Measurements from ENCODE around the gene PYM1. TPM values are rescaled to one million over a fixed set of nuclear protein-coding genes. Genes with fewer than 3 reads are reported as not detected.
A peak's percentile ranks its signal among the peaks of the same experiment; 100 is the strongest.

Gene PYM1
- total RNA-seq, 1 experiment from 2014 or later = 33.6 TPM

- TF ChIP-seq CTCF (IDR thresholded peaks at IDR 0.05; ENCODE audit: unreplicated experiment) = no peak
- Mint-ChIP-seq H3K9me3 (ENCODE audit: low read depth, unreplicated experiment) (no peaks in the 10 kb centered on the region), H3K36me3 (ENCODE audit: insufficient read depth, unreplicated experiment) (peaks cover 33% of the 10 kb centered on the region), H3K4me1 (ENCODE audit: low read depth, unreplicated experiment) (peaks cover 24% of the 10 kb centered on the region), H3K27ac (ENCODE audit: unreplicated experiment) (no peak overlapping the region), H3K27me3 (ENCODE audit: unreplicated experiment) (no peaks in the 10 kb centered on the region), H3K4me3 (ENCODE audit: low read depth, unreplicated experiment) (no peak overlapping the region)
- no peak for DNase-seq
- intact Hi-C loops (cut with micrococcal nuclease; ENCODE audit: unreplicated experiment) = no loop called here
- CTCF ChIA-PET = interaction anchor here (0.6 to 1.4 kb wide), 2 partner anchors 13 to 38 kb away, joined by 5 to 7 read pairs; no protein-coding TSS in a partner anchor
- BruUV-seq (replicated peaks) = no TSS peak
Measured at GRCh38 chr12:55969356-55969755, 41.7 kb upstream of the PYM1 start.

- TSS peak; percentile 68 for BruUV-seq (replicated peaks)
Measured at GRCh38 chr12:55966408-55967281, 39.0 kb upstream of the PYM1 start, which contains the start of gene CDK2. CDK2 (plus strand) TSS chr12:55966830; CDS start chr12:55967009, 179 bp downstream.

GRCh38 chr12:55965941-55966407, 38.3 kb upstream of the PYM1 start, which contains the start of gene PMEL:
PMEL (minus strand) TSS chr12:55966042; CDS start chr12:55966011, 31 bp downstream.
- CTCF ChIA-PET = no interaction called here
- BruUV-seq (replicated peaks) = no TSS peak
- peak; percentile 8 for DNase-seq
- intact Hi-C loops (cut with micrococcal nuclease; ENCODE audit: unreplicated experiment) = no loop called here
- peak within 1 kb of the TSS; percentile 94 for H3K27ac Mint-ChIP-seq (ENCODE audit: unreplicated experiment)
- peak within 1 kb of the TSS; percentile 98 for H3K4me3 Mint-ChIP-seq (ENCODE audit: low read depth, unreplicated experiment)
- no peaks in the 10 kb centered on the region for H3K27me3 Mint-ChIP-seq (ENCODE audit: unreplicated experiment)
- H3K4me1 Mint-ChIP-seq (ENCODE audit: low read depth, unreplicated experiment) = peaks cover 24% of the 10 kb centered on the region
- TF ChIP-seq CTCF (IDR thresholded peaks at IDR 0.05; ENCODE audit: unreplicated experiment) = no peak
- H3K36me3 Mint-ChIP-seq (ENCODE audit: insufficient read depth, unreplicated experiment) = peaks cover 22% of the 10 kb centered on the region
- no peaks in the 10 kb centered on the region for H3K9me3 Mint-ChIP-seq (ENCODE audit: low read depth, unreplicated experiment)

More at GRCh38 chr12:55966408-55967281, 39.0 kb upstream of the PYM1 start, which contains the start of gene CDK2:
- peak; percentile 96 for DNase-seq
- intact Hi-C loops (cut with micrococcal nuclease; ENCODE audit: unreplicated experiment) = no loop called here
- Mint-ChIP-seq H3K9me3 (ENCODE audit: low read depth, unreplicated experiment) (no peaks in the 10 kb centered on the region), H3K27me3 (ENCODE audit: unreplicated experiment) (no peaks in the 10 kb centered on the region), H3K27ac (ENCODE audit: unreplicated experiment) (peak within 1 kb of the TSS; percentile 94), H3K4me1 (ENCODE audit: low read depth, unreplicated experiment) (peaks cover 24% of the 10 kb centered on the region), H3K36me3 (ENCODE audit: insufficient read depth, unreplicated experiment) (peaks cover 29% of the 10 kb centered on the region), H3K4me3 (ENCODE audit: low read depth, unreplicated experiment) (peak within 1 kb of the TSS; percentile 98)
- CTCF ChIA-PET = interaction anchor here (0.7 kb wide), 1 partner anchor 45 kb away, joined by 8 read pairs; no protein-coding TSS in a partner anchor
- no peak for TF ChIP-seq CTCF (IDR thresholded peaks at IDR 0.05; ENCODE audit: unreplicated experiment)

GRCh38 chr12:55965240-55965639, 37.5 kb upstream of the PYM1 start:
- no peaks in the 10 kb centered on the region for H3K27me3 Mint-ChIP-seq (ENCODE audit: unreplicated experiment)
- no peak for DNase-seq
- CTCF ChIA-PET = no interaction called here
- H3K4me1 Mint-ChIP-seq (ENCODE audit: low read depth, unreplicated experiment) = peaks cover 24% of the 10 kb centered on the region
- BruUV-seq (replicated peaks) = no TSS peak
- intact Hi-C loops (cut with micrococcal nuclease; ENCODE audit: unreplicated experiment) = no loop called here
- H3K27ac Mint-ChIP-seq (ENCODE audit: unreplicated experiment) = peak overlapping the region; percentile 94
- no peaks in the 10 kb centered on the region for H3K9me3 Mint-ChIP-seq (ENCODE audit: low read depth, unreplicated experiment)
- TF ChIP-seq CTCF (IDR thresholded peaks at IDR 0.05; ENCODE audit: unreplicated experiment) = no peak
- H3K36me3 Mint-ChIP-seq (ENCODE audit: insufficient read depth, unreplicated experiment) = peaks cover 22% of the 10 kb centered on the region
- no peak overlapping the region for H3K4me3 Mint-ChIP-seq (ENCODE audit: low read depth, unreplicated experiment)
